ENCODE data around the gene CCDC33.
A peak's percentile ranks its signal among the peaks of the same experiment; 100 is the strongest.
"Not testable (repeated sequence)": the region's sequence is repeated elsewhere in the genome, so short reads cannot be mapped to it uniquely, and the experiment has no call there.

Gene CCDC33

DNA sequence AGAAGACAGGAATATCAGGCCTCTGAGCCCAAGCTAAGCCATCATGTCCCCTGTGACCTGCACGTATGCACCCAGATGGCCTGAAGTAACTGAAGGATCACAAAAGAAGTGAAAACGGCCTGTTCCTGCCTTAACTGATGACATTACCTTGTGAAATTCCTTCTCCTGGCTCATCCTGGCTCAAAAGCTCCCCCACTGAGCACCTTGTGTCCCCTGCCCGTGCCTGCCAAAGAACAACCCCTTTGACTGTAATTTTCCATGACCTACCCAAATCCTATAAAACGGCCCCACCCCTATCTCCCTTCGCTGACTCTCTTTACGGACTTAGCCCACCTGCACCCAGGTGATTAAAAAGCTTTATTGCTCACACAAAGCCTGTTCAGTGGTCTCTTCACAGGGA is 123.2 kb downstream of the CCDC33 start:
- not testable (repeated sequence) for DNase-seq (ENCODE audit: low read depth, low spot score)

- DNase-seq (ENCODE audit: low read depth, low spot score) = not testable (repeated sequence)
Observed at GRCh38 chr15:74360855-74361254, 124.7 kb downstream of the CCDC33 start.

DNA sequence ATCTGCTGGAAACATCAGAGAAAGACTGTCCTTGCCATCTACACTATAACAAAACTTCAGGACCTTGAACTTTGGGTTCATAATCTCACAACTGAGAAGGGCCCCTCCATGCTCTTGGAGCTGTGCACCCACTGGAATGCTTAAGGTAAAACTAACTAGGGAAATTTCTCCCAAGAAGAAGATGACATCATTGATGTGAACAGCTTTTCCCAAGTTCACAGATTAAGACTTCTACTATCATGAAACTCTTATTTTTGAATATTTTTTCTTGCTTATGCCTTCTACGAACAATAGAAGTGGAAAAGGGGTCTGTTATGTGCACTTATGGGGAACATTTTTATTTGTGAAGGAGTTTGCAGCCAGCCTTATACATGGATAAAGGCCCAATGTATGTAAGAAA is 126.4 kb downstream of the CCDC33 start:
- no peak for DNase-seq (ENCODE audit: low read depth, low spot score)

GRCh38 chr15:74364936-74365597 is 128.9 kb downstream of the CCDC33 start:
- DNase-seq (ENCODE audit: low read depth, low spot score) = no peak

DNA sequence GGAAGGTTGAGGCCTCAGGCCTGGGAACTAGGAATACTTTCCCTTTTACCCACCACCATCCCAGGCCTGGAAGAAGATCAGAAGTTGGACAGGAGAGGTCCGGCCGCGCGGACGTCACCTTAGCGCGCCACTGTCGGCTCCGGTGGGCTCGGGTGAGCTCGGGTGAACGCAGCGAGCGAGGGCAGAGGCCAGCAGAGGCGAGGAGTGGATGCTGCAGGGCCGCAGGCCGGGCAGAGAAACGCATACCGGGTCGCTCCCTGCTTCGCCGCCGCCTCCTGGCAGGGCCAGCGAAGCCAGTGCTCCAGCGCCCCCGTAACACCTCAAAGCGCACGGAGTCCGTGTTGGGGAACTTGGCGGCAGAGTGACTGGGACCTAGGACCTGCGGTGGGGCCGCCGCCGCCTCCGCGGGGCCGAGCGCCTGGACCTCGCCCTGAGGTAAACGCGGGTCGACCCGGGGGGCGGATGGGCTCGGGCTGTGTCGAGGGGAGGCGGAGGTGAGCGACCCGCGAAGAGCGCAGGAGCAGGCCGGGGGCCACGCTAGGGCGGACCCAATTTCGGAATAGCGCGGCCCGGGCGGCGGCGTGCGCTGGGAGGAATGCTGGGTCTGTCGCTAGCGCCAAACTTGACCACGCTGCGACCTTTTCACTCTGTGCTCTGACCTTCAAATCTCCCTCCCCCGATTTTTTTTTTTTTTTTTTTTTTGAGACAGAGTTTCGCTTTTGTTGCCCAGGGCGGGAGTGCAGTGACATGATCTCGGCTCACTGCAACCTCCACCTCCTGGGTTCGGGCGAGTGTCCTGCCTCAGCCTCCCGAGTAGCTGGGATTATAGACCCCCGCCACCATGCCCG is 129.7 kb downstream of the CCDC33 start:
- DNase-seq (ENCODE audit: low read depth, low spot score) = peak; percentile 74

DNA sequence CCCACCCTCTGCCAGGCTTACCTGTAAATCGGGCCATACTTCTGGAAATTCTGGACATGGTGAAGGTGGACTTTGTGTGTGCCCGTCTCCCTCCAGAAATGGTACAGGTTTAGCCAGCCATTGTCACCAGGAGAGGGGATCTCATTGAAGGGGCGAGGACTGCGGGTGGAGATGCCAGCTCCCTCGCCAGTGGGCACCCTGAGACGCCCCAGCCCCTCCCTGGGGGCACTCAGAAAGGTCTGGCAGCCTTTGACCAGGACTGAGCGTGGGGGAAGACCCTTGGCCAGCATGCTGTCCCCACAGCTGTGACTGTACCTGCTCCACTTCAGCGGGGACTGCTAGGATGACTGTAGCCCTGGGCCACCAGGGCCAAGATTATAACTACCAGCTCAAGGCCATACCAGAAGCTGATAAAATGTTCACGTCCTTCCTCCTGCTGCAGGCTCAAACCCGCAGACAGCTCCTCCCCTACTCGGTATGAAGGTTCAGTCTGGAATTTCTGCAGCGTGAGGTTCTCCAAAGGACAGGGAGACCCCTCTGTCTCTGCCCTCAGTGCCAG is 131.2 kb downstream of the CCDC33 start, which contains the start of gene CYP11A1:
Gene CYP11A1 (minus strand): TSS at position 351 of the 559 bp plus-strand sequence. CDS start 61 bp downstream, at position 290.
- no peak for DNase-seq (ENCODE audit: low read depth, low spot score)

DNA sequence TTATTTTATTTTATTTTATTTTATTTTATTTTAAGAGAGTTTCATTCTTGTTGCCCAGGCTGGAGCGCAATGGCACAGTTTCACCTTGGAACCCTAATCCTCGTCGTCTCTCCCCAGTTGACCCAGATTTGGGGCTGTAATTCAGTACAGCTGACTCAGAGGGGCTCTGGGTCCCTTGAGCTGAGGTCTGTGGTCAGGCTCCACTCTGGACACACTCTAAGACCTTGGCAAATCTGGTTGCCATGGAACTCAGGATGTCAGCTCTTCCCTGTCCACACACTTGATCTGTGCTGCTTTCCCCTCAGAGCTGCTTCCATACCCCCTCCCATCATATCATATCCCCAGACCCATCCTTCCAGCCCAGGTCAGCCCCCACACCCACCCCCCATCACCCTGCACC is 132.0 kb downstream of the CCDC33 start:
- no peak for DNase-seq (ENCODE audit: low read depth, low spot score)

DNA sequence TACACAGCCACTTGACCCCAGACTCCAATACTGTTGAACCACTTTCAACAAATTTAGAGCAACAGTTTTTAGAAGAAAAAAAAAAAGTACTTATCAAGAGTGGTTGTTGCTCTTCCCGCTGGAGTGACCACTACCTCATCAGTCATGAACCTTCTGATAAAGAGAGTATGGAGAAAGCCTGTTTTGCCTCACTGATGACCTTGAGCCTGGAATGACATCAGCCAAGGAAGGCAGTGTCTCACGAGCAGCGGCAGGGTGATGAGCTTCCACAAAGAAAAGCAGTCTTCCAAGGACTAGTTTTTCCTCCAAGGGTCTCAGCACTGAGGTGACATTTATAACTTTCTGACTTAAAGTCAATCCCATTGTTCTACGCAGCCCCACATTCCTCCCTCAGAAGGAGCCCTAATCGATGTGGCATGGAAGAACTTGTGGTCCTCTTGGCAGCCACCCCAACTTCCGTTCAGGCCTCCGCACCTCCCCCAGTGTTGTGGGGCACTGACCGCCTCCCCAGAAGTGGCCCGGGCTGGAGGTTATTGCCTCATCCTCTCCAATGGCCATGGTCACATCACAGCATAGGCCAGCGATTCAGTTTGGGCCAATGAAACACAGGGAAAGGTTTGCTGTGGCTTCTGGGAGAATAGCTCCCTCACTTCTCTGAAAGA is 133.1 kb downstream of the CCDC33 start:
- no peak for DNase-seq (ENCODE audit: low read depth, low spot score)

DNA sequence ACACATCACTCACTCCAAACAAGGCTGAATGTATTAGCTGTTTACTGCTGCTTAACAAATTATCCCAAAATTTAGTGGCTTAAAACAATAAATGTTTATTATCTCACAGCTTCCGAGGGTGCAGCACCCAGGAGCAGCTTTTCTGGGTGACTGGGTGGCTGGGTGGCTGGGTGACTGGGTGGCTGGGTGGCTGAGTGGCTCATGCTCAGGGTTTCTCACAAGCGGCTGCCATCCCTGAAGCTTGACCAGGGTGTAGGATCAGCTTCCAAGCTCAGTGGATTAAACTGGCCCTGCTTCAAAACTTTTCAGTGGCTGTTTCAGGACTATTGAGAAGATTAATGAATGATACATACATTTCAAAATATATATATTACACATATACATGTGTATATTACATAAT is 133.6 kb downstream of the CCDC33 start:
- no peak for DNase-seq (ENCODE audit: low read depth, low spot score)

DNA sequence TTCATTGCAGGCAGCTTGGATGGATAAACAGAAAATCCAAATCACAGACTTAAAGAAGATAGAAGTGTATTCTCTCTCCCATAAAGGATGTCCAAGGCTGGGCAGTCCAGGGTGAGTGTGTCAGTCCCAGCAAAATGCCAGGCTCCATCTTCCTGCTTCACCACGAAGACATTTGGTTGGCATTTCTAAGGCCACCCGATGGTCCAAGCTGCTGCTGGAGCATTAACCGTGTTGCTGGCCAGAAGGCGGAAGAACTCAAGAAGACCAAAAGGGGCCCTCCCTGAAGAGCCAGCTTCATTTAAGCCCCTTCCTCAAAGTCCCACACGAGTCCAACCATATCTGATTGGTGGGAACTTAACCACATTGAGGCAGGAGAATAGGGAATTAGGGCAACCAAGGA is 134.3 kb downstream of the CCDC33 start:
- DNase-seq (ENCODE audit: low read depth, low spot score) = no peak

GRCh38 chr15:74373056-74373650 is 137.0 kb downstream of the CCDC33 start:
- DNase-seq (ENCODE audit: low read depth, low spot score) = no peak

DNA sequence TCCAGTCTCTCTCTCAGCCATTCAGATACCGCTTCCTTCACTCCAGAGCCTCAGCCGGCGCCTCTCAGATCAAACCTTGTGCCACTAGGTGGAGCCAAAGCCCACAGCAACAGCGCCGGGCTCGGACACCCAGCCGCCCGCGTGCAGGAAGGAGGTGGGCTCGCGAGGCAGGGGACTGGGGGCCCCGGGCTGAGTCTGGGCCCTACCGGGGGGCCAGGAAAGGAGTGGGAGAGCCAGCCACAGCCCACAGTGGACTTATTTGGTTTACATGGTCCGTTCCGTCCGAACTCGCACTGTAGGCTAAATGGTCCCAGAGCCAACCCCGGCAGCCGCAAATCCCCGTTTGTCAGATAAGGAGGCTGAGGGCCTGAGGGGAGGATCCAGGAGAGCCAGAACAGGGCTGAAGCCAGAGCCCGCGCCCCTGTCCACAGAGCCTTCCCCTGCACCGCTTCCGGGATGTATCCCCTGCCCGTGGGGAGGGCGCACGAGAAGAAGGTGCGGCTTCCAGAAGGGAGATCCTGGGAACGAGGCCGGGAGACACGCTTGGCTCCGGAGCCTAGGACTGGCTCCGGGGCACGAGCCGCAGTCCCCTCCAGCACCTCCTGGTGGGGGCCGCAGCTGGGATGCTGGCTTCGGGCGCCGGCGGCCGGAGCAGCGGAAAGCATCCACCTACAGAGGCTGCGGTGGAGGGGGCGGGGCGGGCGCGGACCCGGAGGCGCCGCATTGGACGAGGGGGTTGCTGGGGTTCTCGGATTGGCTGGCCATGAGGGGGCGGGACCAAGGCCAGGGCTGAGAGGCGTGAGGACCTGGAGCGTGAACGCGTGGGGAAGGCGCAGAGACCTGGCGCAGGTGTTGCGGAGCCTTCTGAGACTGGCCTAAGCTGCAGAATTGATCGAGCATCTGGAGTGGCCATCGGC is 137.9 kb downstream of the CCDC33 start:
- peak; percentile 97 for DNase-seq (ENCODE audit: low read depth, low spot score)

- DNase-seq (ENCODE audit: low read depth, low spot score) = no peak
Observed at GRCh38 chr15:74374648-74375302, 138.6 kb downstream of the CCDC33 start.

GRCh38 chr15:74375303-74375693 is 139.2 kb downstream of the CCDC33 start:
- peak; percentile 90 for DNase-seq (ENCODE audit: low read depth, low spot score)

GRCh38 chr15:74376226-74376625 is 140.1 kb downstream of the CCDC33 start:
- no peak for DNase-seq (ENCODE audit: low read depth, low spot score)

- DNase-seq (ENCODE audit: low read depth, low spot score) = no peak
Observed at GRCh38 chr15:74376825-74377581, 140.9 kb downstream of the CCDC33 start.

GRCh38 chr15:74377831-74378766 is 142.0 kb downstream of the CCDC33 start:
- DNase-seq (ENCODE audit: low read depth, low spot score) = no peak

GRCh38 chr15:74378848-74379247 is 142.7 kb downstream of the CCDC33 start:
- peak; percentile 85 for DNase-seq (ENCODE audit: low read depth, low spot score)

Data from astrocyte of the hippocampus (primary cell).